Measurements from ENCODE around the gene TEDC1. TPM values are rescaled to one million over a fixed set of nuclear protein-coding genes. Genes with fewer than 3 reads are reported as not detected.

TEDC1 gene
- total RNA-seq, 1 experiment from 2014 or later, result 26.2 TPM

- Histone ChIP-seq H2AFZ (ENCODE audit: low read length) (no peak overlapping the region), H4K91ac (ENCODE audit: insufficient read length, low read depth, low read length) (no peak overlapping the region), H3K23me2 (ENCODE audit: insufficient read length, low read depth, low read length, poor library complexity, severe bottlenecking) (peaks cover 2% of the 10 kb centered on the region), H3K4ac (ENCODE audit: low read depth, low read length) (no peak overlapping the region), H3K23ac (ENCODE audit: insufficient read length, low read depth, low read length) (no peak overlapping the region), H3K79me2 (ENCODE audit: insufficient read depth, low read length) (no peaks in the 10 kb centered on the region), H3K27ac (ENCODE audit: insufficient read length, low read depth, low read length) (no peak overlapping the region), H2BK20ac (ENCODE audit: low read depth, low read length, poor library complexity, severe bottlenecking) (no peak overlapping the region), H3K9me3 (ENCODE audit: control insufficient read depth, low read depth, low read length) (no peaks in the 10 kb centered on the region), H4K20me1 (ENCODE audit: control insufficient read depth, insufficient read depth, insufficient read length) (no peaks in the 10 kb centered on the region), H3K18ac (ENCODE audit: insufficient read length, low read depth, low read length) (no peak overlapping the region), H3K79me1 (ENCODE audit: insufficient read depth, low read depth, low read length, poor library complexity, severe bottlenecking) (no peaks in the 10 kb centered on the region), H3K4me1 (ENCODE audit: insufficient read depth, low read length) (no peaks in the 10 kb centered on the region), H3K9ac (ENCODE audit: extremely low read depth, insufficient read length, low read length) (no peak overlapping the region), H3T11ph (ENCODE audit: low read length) (no peak overlapping the region), H2AK5ac (ENCODE audit: insufficient read length, low read length) (no peak overlapping the region), H2BK5ac (ENCODE audit: insufficient read length, low read length) (no peak overlapping the region), H4K5ac (ENCODE audit: insufficient read length, low read depth, low read length) (no peak overlapping the region), H3K56ac (ENCODE audit: insufficient read length, low read depth, low read length) (no peak overlapping the region), H2BK12ac (ENCODE audit: insufficient read length, low read depth, low read length) (no peak overlapping the region), H3K4me2 (ENCODE audit: insufficient read depth, insufficient read length, low read length) (no peak overlapping the region), H3K14ac (ENCODE audit: insufficient read depth, low read length) (no peak overlapping the region), H2BK15ac (ENCODE audit: low read depth, low read length) (no peak overlapping the region), H2BK120ac (ENCODE audit: low read depth, low read length, poor library complexity, severe bottlenecking) (no peak overlapping the region), H4K8ac (replicated peaks; ENCODE audit: insufficient read length, low read depth, low read length) (no peak overlapping the region), H3K27me3 (ENCODE audit: insufficient read depth, low read length) (no peaks in the 10 kb centered on the region; the same call in 1 of the 2 replicates)
- DNase-seq, result no peak
- H3K27ac Mint-ChIP-seq, result no peak overlapping the region; a peak in 1 of 7 replicates
- WGBS (ENCODE audit: extremely low coverage, insufficient read length, low lambda C conversion rate), result no CpG with 5 or more reads among the region's 7 CpGs
- no peak overlapping the region; a peak in 1 of 5 replicates for H3K4me3 Mint-ChIP-seq
- H3K4me1 Mint-ChIP-seq, result peaks cover 0 to 4% of the 10 kb centered on the region in 2 experiments; a peak in 2 of 4 replicates
- H3K27me3 Mint-ChIP-seq (ENCODE audit: low read depth), result peaks cover 16% of the 10 kb centered on the region
- no peak for TF ChIP-seq CTCF (conservative IDR thresholded peaks at IDR 0.05)
- peaks cover 0 to 8% of the 10 kb centered on the region in 2 experiments; a peak in 1 of 5 replicates for H3K9me3 Mint-ChIP-seq
- H3K36me3 Mint-ChIP-seq (ENCODE audit: insufficient read depth in 1 of 3, low read depth in 3 of 3), result no peaks in the 10 kb centered on the region; a peak in 1 of 7 replicates
Observed at GRCh38 chr14:105503296-105503640, 12.2 kb downstream of the TEDC1 start.

Measured in H9 (cell line).